ENCODE measurements around the gene CYTH3. TPM values are rescaled to one million over a fixed set of nuclear protein-coding genes. Genes with fewer than 3 reads are reported as not detected.

Gene CYTH3
- total and polyA plus RNA-seq, 10 donors: 2.5 to 28.1 (median 17.5) TPM

DNA sequence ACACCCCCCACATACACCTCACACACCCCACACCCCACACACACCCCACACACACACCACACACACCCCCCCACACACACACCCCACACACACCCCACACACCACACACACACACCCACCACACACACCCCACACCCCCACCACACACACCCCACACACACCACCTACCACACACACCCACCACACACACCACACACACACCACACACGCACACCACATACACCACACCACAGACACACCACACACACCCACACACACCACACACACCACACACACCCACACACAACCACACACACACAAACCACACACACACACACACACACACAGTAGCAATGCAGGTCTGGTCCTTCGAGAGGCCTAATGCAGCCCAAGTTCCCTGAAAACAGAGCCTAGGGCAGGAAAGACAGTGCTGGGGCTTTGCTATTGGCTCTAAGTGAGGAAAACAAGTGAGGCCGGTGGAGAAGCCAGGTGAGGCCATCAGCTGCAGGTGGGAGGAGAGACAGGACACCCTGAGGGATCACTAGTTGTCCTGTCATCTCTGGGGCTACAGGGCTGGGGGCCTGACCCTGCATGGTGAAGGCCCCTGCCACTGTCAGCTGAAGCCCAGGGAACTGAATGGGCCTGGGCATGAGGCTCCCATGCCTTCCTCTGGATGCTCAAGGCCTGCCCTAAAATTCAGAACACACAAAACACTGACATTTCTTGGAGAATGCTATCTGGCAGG is 92.6 kb downstream of the CYTH3 start:
- peaks cover 0 to 45% (median 18%) of the 10 kb centered on the region in 6 donors for H3K4me1 ChIP-seq
- intact Hi-C loops (cut with DNase I; ENCODE audit: low total_unique reads): loop anchor here (10.0 kb wide), 1 partner anchor 45 kb away; no protein-coding TSS in a partner anchor
- TF ChIP-seq, protein P1, sequence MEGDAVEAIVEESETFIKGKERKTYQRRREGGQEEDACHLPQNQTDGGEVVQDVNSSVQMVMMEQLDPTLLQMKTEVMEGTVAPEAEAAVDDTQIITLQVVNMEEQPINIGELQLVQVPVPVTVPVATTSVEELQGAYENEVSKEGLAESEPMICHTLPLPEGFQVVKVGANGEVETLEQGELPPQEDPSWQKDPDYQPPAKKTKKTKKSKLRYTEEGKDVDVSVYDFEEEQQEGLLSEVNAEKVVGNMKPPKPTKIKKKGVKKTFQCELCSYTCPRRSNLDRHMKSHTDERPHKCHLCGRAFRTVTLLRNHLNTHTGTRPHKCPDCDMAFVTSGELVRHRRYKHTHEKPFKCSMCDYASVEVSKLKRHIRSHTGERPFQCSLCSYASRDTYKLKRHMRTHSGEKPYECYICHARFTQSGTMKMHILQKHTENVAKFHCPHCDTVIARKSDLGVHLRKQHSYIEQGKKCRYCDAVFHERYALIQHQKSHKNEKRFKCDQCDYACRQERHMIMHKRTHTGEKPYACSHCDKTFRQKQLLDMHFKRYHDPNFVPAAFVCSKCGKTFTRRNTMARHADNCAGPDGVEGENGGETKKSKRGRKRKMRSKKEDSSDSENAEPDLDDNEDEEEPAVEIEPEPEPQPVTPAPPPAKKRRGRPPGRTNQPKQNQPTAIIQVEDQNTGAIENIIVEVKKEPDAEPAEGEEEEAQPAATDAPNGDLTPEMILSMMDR (IDR thresholded peaks at IDR 0.05 in 8 of 11, conservative IDR thresholded peaks at IDR 0.05 in 3 of 11): no peak
- no peak overlapping the region for H3K27ac ChIP-seq
- H3K4me3 ChIP-seq: no peak overlapping the region
- DNase-seq: no peak
- H3K9me3 ChIP-seq: no peaks in the 10 kb centered on the region
- H3K27me3 ChIP-seq (replicated peaks in 1 of 7): no peaks in the 10 kb centered on the region
- H3K36me3 ChIP-seq: peaks cover 0 to 18% (median 2%) of the 10 kb centered on the region in 6 donors
- 84 to 94% (median 90%) methylated on average over 3 of the region's 3 CpGs for WGBS, 5 donors

- H3K4me1 ChIP-seq: peaks cover under 1 to 47% (median 18%) of the 10 kb centered on the region in 6 donors
- H3K9me3 ChIP-seq: no peaks in the 10 kb centered on the region
- WGBS, 5 donors: 65 to 81% (median 72%) methylated on average over 7 of the region's 7 CpGs
- H3K27me3 ChIP-seq (replicated peaks in 1 of 7): no peaks in the 10 kb centered on the region
- peak; percentile 77 for DNase-seq
- no peak overlapping the region for H3K4me3 ChIP-seq
- peak; percentile 40 to 69 (median 68) for TF ChIP-seq POLR2AphosphoS5 (IDR thresholded peaks at IDR 0.05)
- TF ChIP-seq POLR2A (IDR thresholded peaks at IDR 0.05): no peak
- H3K36me3 ChIP-seq: peaks cover 0 to 18% (median 2%) of the 10 kb centered on the region in 6 donors
- peak overlapping the region in 5 of 8 donors; percentile 3 to 40 (median 30) for H3K27ac ChIP-seq
- intact Hi-C loops (cut with DNase I; ENCODE audit: low total_unique reads): loop anchor here (10.0 kb wide), 1 partner anchor 46 kb away; no protein-coding TSS in a partner anchor
These were observed 94.0 kb downstream of the CYTH3 start for GRCh38 chr7:6178298-6179029.

- Histone ChIP-seq H3K4me1 (peaks cover 3 to 53% (median 21%) of the 10 kb centered on the region in 6 donors), H3K9me3 (no peaks in the 10 kb centered on the region), H3K27ac (no peak overlapping the region), H3K4me3 (no peak overlapping the region), H3K36me3 (peaks cover 0 to 24% (median 2%) of the 10 kb centered on the region in 6 donors), H3K27me3 (replicated peaks in 1 of 7) (no peaks in the 10 kb centered on the region)
- no peak for DNase-seq
- TF ChIP-seq, protein P1 (IDR thresholded peaks at IDR 0.05 in 8 of 11, conservative IDR thresholded peaks at IDR 0.05 in 3 of 11): no peak
- intact Hi-C loops (cut with DNase I; ENCODE audit: low total_unique reads): loop anchor here (10.0 kb wide), 1 partner anchor 49 kb away; no protein-coding TSS in a partner anchor
- WGBS, 5 donors: 49 to 66% (median 56%) methylated on average over 4 of the region's 4 CpGs
These were observed 96.8 kb downstream of the CYTH3 start for GRCh38 chr7:6175645-6176044.

- Histone ChIP-seq H3K4me1 (peaks cover 2 to 41% (median 15%) of the 10 kb centered on the region in 6 donors), H3K27me3 (replicated peaks in 1 of 7) (no peaks in the 10 kb centered on the region), H3K9me3 (no peaks in the 10 kb centered on the region), H3K36me3 (peaks cover 0 to 36% (median 2%) of the 10 kb centered on the region in 6 donors), H3K27ac (peak overlapping the region in 1 of 8 donors; percentile 2), H3K4me3 (no peak overlapping the region)
- TF ChIP-seq POLR2A (IDR thresholded peaks at IDR 0.05): no peak
- peak in 2 of 3 donors; percentile 26 to 37 for TF ChIP-seq POLR2AphosphoS5 (IDR thresholded peaks at IDR 0.05)
- 55 to 66% (median 61%) methylated on average over 14 of the region's 14 CpGs for WGBS, 5 donors
- intact Hi-C loops (cut with DNase I; ENCODE audit: low total_unique reads): loop anchor here (10.0 kb wide), 1 partner anchor 52 kb away; no protein-coding TSS in a partner anchor
- DNase-seq: no peak
These were observed 99.5 kb downstream of the CYTH3 start for GRCh38 chr7:6172910-6173295.

All from spleen (tissue), 11 donors.